NCI-H1930 (cell line): ENCODE data around the gene DPP10.

Source experiments
- DNase-seq, 2 experiments: peaks; one replicate each; lab custom pipeline; 2025; lab: John Stamatoyannopoulos, UW

DPP10 gene

GRCh38 chr2:114609203-114609602 lies 166.8 kb downstream of the DPP10 start:
- no peak for DNase-seq

GRCh38 chr2:114609801-114610200 lies 167.4 kb downstream of the DPP10 start:
- no peak for DNase-seq

GRCh38 chr2:114610677-114611076 lies 168.2 kb downstream of the DPP10 start:
- no peak for DNase-seq

GRCh38 chr2:114614592-114614991 lies 172.2 kb downstream of the DPP10 start:
- no peak for DNase-seq

- DNase-seq, result no peak
Observed at GRCh38 chr2:114628481-114628880, 186.0 kb downstream of the DPP10 start.

GRCh38 chr2:114631146-114631545 lies 188.7 kb downstream of the DPP10 start:
- DNase-seq, result no peak

GRCh38 chr2:114642166-114642770 lies 199.8 kb downstream of the DPP10 start:
- no peak for DNase-seq

GRCh38 chr2:114642988-114643553 lies 200.6 kb downstream of the DPP10 start:
- DNase-seq, result no peak

- no peak for DNase-seq
Observed at GRCh38 chr2:114651933-114652332, 209.5 kb downstream of the DPP10 start.

- no peak for DNase-seq
Observed at GRCh38 chr2:114659880-114660279, 217.4 kb downstream of the DPP10 start.

- DNase-seq, result peak; percentile 60 to 72
Observed at GRCh38 chr2:114661971-114662939, 219.8 kb downstream of the DPP10 start.

- DNase-seq, result no peak
Observed at GRCh38 chr2:114668415-114668814, 226.0 kb downstream of the DPP10 start.

- DNase-seq, result no peak
Observed at GRCh38 chr2:114683251-114683650, 240.8 kb downstream of the DPP10 start.

GRCh38 chr2:114684403-114684802 lies 242.0 kb downstream of the DPP10 start:
- DNase-seq, result no peak

- DNase-seq, result no peak
Observed at GRCh38 chr2:114685102-114685501, 242.7 kb downstream of the DPP10 start.

GRCh38 chr2:114688241-114688640 lies 245.8 kb downstream of the DPP10 start:
- no peak for DNase-seq

- no peak for DNase-seq
Observed at GRCh38 chr2:114698520-114698919, 256.1 kb downstream of the DPP10 start.

GRCh38 chr2:114699423-114699944 lies 257.0 kb downstream of the DPP10 start:
- DNase-seq, result no peak

GRCh38 chr2:114700440-114700839 lies 258.0 kb downstream of the DPP10 start:
- no peak for DNase-seq

GRCh38 chr2:114709936-114710850 lies 267.8 kb downstream of the DPP10 start:
- DNase-seq, result no peak

- no peak for DNase-seq
Observed at GRCh38 chr2:114714313-114714712, 271.9 kb downstream of the DPP10 start.

- no peak for DNase-seq
Observed at GRCh38 chr2:114717049-114717448, 274.6 kb downstream of the DPP10 start.
